ENCODE measurements around the gene PIGV.
A peak's percentile ranks its signal among the peaks of the same experiment; 100 is the strongest.
"Not testable (repeated sequence)": the region's sequence is repeated elsewhere in the genome, so short reads cannot be mapped to it uniquely, and the experiment has no call there.

The PIGV gene

GRCh38 chr1:26797627-26798026 lies 9.9 kb downstream of the PIGV start:
- no peak for DNase-seq

GRCh38 chr1:26799479-26800142 lies 11.9 kb downstream of the PIGV start:
- DNase-seq, result no peak

- DNase-seq, result not testable (repeated sequence)
These were observed 16.2 kb downstream of the PIGV start for GRCh38 chr1:26803932-26804331.

- DNase-seq, result not testable (repeated sequence)
These were observed 22.4 kb downstream of the PIGV start for GRCh38 chr1:26810105-26810504.

- DNase-seq, result no peak
These were observed 23.3 kb downstream of the PIGV start for GRCh38 chr1:26811057-26811456.

GRCh38 chr1:26811708-26812107 lies 24.0 kb downstream of the PIGV start:
- no peak for DNase-seq

- no peak for DNase-seq
These were observed 26.6 kb downstream of the PIGV start for GRCh38 chr1:26814377-26814776.

GRCh38 chr1:26814893-26815292 lies 27.1 kb downstream of the PIGV start:
- DNase-seq, result no peak

GRCh38 chr1:26820784-26821269 lies 33.1 kb downstream of the PIGV start:
- peak; percentile 75 for DNase-seq

GRCh38 chr1:26822737-26823395 lies 35.1 kb downstream of the PIGV start:
- no peak for DNase-seq

GRCh38 chr1:26824731-26825130 lies 37.0 kb downstream of the PIGV start:
- DNase-seq, result no peak

- no peak for DNase-seq
These were observed 38.7 kb downstream of the PIGV start, which contains the start of gene ZDHHC18 for GRCh38 chr1:26826261-26827105. Gene ZDHHC18 (plus strand): TSS chr1:26826688. CDS start chr1:26826805, 117 bp downstream.

GRCh38 chr1:26827106-26827604 lies 39.4 kb downstream of the PIGV start:
- no peak for DNase-seq

- DNase-seq, result no peak
These were observed 39.9 kb downstream of the PIGV start for GRCh38 chr1:26827663-26828062.

GRCh38 chr1:26828411-26828991 lies 40.8 kb downstream of the PIGV start:
- DNase-seq, result no peak

GRCh38 chr1:26829184-26829911 lies 41.6 kb downstream of the PIGV start:
- DNase-seq, result no peak

GRCh38 chr1:26831059-26831458 lies 43.3 kb downstream of the PIGV start:
- DNase-seq, result no peak

GRCh38 chr1:26831546-26832248 lies 43.9 kb downstream of the PIGV start:
- DNase-seq, result no peak

GRCh38 chr1:26832249-26832960 lies 44.7 kb downstream of the PIGV start:
- no peak for DNase-seq

GRCh38 chr1:26833432-26834405 lies 46.0 kb downstream of the PIGV start:
- no peak for DNase-seq

All from SIG-M5 (cell line).